ENCODE measurements around the gene TLE4. TPM values are rescaled to one million over a fixed set of nuclear protein-coding genes. Genes with fewer than 3 reads are reported as not detected.
A peak's percentile ranks its signal among the peaks of the same experiment; 100 is the strongest.

The TLE4 gene
- total RNA-seq, 2 donors from 2014 or later = 50.9 to 73.6 TPM

DNA sequence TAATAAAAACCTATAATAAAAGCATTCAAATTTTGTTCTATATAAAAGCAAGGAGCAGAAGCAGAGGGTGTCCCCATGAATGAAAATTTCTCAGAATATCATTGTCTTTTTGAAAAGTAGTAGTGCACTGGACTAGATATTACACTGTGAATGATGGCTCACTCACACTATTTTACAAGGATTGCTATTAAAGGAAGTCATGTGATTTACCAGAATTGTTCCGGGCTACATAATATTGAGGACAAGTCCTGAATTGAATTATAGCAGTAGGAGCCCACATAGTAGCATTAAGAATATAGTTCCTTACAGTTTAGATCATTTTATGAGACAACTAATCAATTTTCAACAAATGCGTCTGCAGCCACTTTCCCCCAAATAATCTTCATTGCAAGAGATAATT is 7.7 kb upstream of the TLE4 start:
- DNase-seq (ENCODE audit: low spot score) (no peak), ATAC-seq (no peak)
- Mint-ChIP-seq H3K27ac (no peak overlapping the region), H3K36me3 (no peaks in the 10 kb centered on the region), H3K9me3 (no peaks in the 10 kb centered on the region), H3K27me3 (peaks cover 0 to 9% of the 10 kb centered on the region in 2 donors), H3K4me1 (ENCODE audit: low read depth in 2 of 2) (no peaks in the 10 kb centered on the region), H3K4me3 (no peak overlapping the region)

- DNase-seq (ENCODE audit: low spot score) = no peak
- Mint-ChIP-seq H3K4me1 (ENCODE audit: low read depth in 2 of 2) (peaks cover 4 to 6% of the 10 kb centered on the region in 2 donors), H3K27ac (no peak overlapping the region), H3K9me3 (no peaks in the 10 kb centered on the region), H3K4me3 (no peak overlapping the region), H3K27me3 (peaks cover 0 to 9% of the 10 kb centered on the region in 2 donors), H3K36me3 (no peaks in the 10 kb centered on the region)
- peak; percentile 53 to 80 for ATAC-seq
These were observed 6.5 kb upstream of the TLE4 start for GRCh38 chr9:79565245-79565644.

GRCh38 chr9:79567671-79568098 is 4.1 kb upstream of the TLE4 start:
- no peak overlapping the region for H3K27ac Mint-ChIP-seq
- no peaks in the 10 kb centered on the region for H3K9me3 Mint-ChIP-seq
- H3K36me3 Mint-ChIP-seq = no peaks in the 10 kb centered on the region
- DNase-seq (ENCODE audit: low spot score) (no peak), ATAC-seq (no peak)
- H3K4me1 Mint-ChIP-seq (ENCODE audit: low read depth in 2 of 2) = peaks cover 7 to 9% of the 10 kb centered on the region in 2 donors
- peaks cover 0 to 7% of the 10 kb centered on the region in 2 donors for H3K27me3 Mint-ChIP-seq
- no peak overlapping the region for H3K4me3 Mint-ChIP-seq

- Mint-ChIP-seq H3K4me1 (ENCODE audit: low read depth in 2 of 2) (peaks cover 7 to 10% of the 10 kb centered on the region in 2 donors), H3K4me3 (no peak overlapping the region), H3K27me3 (peaks cover 0 to 4% of the 10 kb centered on the region in 2 donors), H3K9me3 (no peaks in the 10 kb centered on the region), H3K27ac (no peak overlapping the region), H3K36me3 (no peaks in the 10 kb centered on the region)
- DNase-seq (ENCODE audit: low spot score) = no peak
- no peak for ATAC-seq
These were observed 3.2 kb upstream of the TLE4 start for GRCh38 chr9:79568337-79569101.

DNA sequence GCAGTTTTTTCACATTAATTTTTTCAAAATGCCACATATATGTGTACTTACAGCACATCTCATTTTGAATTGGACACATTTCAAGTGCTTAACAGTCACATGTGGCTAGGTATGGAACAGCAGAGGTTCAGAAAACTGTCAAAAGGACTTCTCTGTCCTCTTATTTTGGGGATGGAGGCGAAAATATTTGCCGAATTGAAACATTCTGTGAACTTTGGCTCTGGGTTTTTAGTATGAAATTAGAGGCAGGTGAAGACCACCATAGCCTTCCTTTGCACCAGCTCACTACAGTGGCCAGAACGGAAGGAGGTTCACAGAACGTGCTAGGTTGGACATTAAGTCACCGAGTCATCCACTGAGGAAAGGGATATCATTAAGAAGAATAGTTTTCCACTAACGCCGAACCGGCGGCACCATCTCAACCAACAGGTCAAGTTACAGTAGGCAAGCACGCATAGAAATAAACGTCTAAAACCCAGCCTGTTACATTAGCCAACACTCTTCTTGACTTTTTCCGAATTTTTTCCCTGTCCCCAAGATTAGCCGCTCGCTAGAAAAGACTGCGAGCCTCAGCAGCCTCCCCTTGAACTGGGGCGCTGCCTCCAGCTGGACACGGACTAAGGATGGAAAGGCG is 1.8 kb upstream of the TLE4 start:
- peak overlapping the region; percentile 45 to 48 for H3K27ac Mint-ChIP-seq
- ATAC-seq (no peak), DNase-seq (ENCODE audit: low spot score) (no peak)
- H3K4me1 Mint-ChIP-seq (ENCODE audit: low read depth in 2 of 2) = peaks cover 21 to 24% of the 10 kb centered on the region in 2 donors
- H3K9me3 Mint-ChIP-seq = no peaks in the 10 kb centered on the region
- no peaks in the 10 kb centered on the region for H3K36me3 Mint-ChIP-seq
- H3K4me3 Mint-ChIP-seq = no peak overlapping the region
- H3K27me3 Mint-ChIP-seq = peaks cover 0 to 4% of the 10 kb centered on the region in 2 donors

DNA sequence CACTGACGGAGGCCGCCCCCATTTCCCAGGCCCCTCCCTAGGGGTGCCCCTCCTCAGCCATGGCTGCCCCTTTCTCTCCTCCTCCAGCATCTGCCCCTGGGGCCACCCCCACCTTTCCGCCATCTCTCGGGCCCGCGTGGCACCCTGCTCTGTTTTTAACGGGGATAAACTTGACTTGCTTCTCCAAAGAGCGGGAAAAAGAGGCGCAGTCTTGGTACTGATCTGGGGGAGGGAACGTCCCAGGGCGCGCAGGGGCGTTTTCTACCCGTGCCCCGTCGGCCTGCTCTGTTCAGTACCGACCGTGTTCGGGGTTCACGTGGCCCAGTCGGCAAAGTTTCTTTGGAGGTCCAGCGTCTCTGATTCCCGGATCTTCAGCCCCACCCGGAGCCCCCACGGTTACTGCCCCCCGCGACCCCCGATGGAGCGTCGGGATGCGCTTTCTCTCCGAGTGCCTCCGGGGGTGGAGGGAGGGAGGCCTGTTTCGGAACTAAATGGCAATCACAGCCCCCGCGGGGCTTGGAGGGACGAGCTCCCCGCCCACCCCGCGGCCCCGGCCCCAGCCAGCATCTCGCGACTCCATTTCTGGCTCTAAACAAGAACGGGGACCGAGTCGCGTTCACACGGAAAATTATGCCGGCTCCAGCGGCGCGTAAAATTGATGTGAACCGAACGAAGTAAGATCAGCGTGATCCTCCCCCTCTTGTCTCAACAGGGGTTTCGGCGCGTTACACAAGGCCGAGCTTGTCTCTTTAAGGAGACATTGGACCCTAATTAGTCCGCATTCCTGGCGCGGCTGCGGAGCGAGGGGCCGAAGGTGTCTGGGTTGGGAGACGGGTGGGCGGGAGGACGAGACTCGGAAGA is 1.1 kb upstream of the TLE4 start:
- H3K36me3 Mint-ChIP-seq = no peaks in the 10 kb centered on the region
- H3K27me3 Mint-ChIP-seq = peaks cover 0 to 4% of the 10 kb centered on the region in 2 donors
- ATAC-seq (no peak), DNase-seq (ENCODE audit: low spot score) (peak; percentile 65)
- H3K27ac Mint-ChIP-seq = peak overlapping the region; percentile 45 to 48
- H3K4me3 Mint-ChIP-seq = no peak overlapping the region
- H3K4me1 Mint-ChIP-seq (ENCODE audit: low read depth in 2 of 2) = peaks cover 24 to 29% of the 10 kb centered on the region in 2 donors
- H3K9me3 Mint-ChIP-seq = no peaks in the 10 kb centered on the region

DNA sequence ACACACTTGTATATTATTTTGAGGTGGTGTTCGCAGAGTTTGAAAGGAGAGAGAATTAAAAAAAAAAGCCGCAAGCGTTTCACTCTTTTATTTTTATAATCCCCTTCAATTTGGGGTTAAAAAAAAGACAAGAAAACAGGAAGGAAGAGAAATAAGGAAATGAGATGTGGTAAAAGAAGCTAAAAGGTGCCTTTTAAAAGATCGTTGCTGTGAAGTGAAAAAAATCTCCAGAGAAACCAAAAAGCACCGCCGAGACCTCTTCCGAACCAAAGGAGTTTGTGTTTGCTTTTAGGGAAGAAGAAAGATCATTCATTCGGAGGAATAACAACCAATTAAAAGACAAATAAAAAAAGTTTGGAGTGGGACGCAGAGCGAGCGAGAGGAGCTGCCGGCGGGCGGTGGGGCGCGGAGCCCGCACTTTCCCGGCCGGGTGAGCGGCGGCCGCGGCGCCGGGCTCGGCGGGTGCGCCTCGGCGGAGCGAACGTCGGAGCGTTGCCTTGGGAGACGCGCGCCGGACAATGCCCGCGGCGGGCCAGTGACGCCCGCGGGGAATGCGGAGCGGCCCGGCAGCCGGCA is 355 bp downstream of the TLE4 start:
- Mint-ChIP-seq H3K27me3 (no peaks in the 10 kb centered on the region), H3K36me3 (no peaks in the 10 kb centered on the region), H3K27ac (no peak overlapping the region), H3K9me3 (no peaks in the 10 kb centered on the region), H3K4me3 (no peak overlapping the region), H3K4me1 (ENCODE audit: low read depth in 2 of 2) (peaks cover 34 to 38% of the 10 kb centered on the region in 2 donors)
- ATAC-seq (peak in 1 of 2 donors; percentile 1), DNase-seq (ENCODE audit: low spot score) (no peak)

- Mint-ChIP-seq H3K36me3 (peaks cover 5% of the 10 kb centered on the region), H3K9me3 (no peaks in the 10 kb centered on the region), H3K4me1 (ENCODE audit: low read depth in 2 of 2) (peaks cover 39 to 43% of the 10 kb centered on the region in 2 donors), H3K27me3 (no peaks in the 10 kb centered on the region), H3K4me3 (no peak overlapping the region), H3K27ac (peak overlapping the region; percentile 77 to 97)
- ATAC-seq (peak; percentile 2), DNase-seq (ENCODE audit: low spot score) (peak; percentile 82)
These were observed 1.0 kb downstream of the TLE4 start for GRCh38 chr9:79572608-79573411.

DNA sequence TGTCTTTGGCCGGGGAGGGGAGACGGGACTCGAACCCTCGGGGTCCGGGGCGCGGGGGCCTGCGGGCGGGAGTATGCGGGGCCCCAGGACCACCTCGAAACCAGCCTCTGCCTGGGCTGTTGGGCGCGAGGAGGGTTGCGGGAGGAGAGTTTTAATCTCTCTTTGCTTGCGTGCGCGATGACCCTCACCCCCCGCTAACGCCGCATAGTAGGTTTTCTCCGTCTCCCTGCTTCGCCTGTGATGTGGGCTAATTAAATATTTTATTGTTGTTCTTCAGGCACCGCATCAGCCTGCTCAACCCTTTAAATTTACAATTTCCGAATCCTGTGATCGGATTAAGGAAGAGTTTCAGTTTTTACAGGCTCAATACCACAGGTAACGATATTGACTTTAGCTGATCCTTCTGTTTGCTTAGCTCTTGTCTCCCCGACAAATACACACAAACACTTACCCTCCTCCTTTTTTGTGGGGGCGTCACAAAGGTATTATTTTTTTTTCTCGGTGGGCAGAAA is 1.7 kb downstream of the TLE4 start:
- Mint-ChIP-seq H3K4me1 (ENCODE audit: low read depth in 2 of 2) (peaks cover 43 to 47% of the 10 kb centered on the region in 2 donors), H3K4me3 (no peak overlapping the region), H3K27me3 (no peaks in the 10 kb centered on the region), H3K9me3 (no peaks in the 10 kb centered on the region), H3K27ac (peak overlapping the region; percentile 77 to 97), H3K36me3 (peaks cover 8% of the 10 kb centered on the region)
- no peak for DNase-seq (ENCODE audit: low spot score)
- no peak for ATAC-seq

GRCh38 chr9:79574136-79574535 is 2.4 kb downstream of the TLE4 start:
- Mint-ChIP-seq H3K9me3 (no peaks in the 10 kb centered on the region), H3K27ac (peak overlapping the region; percentile 77 to 97), H3K4me1 (ENCODE audit: low read depth in 2 of 2) (peaks cover 48 to 52% of the 10 kb centered on the region in 2 donors), H3K4me3 (no peak overlapping the region), H3K36me3 (peaks cover 8% of the 10 kb centered on the region), H3K27me3 (no peaks in the 10 kb centered on the region)
- ATAC-seq (no peak), DNase-seq (ENCODE audit: low spot score) (no peak)

DNA sequence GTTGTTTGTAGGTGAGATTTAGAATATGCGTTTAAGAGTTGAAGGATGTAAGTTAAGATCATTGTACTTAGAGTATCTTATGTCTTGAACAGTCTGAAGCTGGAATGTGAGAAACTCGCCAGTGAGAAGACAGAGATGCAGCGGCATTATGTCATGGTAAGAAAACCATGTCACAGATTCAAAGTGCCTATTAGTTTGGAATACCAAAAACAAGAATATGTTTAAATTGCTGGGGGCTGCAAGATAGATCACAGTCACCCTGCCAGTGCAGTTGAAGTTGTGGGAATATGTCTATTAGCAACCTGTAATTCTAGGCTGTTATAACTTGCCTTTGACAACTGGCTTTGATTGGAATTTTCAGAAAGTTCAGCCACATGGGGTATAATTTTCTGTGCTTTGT is 3.0 kb downstream of the TLE4 start:
- H3K9me3 Mint-ChIP-seq = no peaks in the 10 kb centered on the region
- peaks cover 50 to 53% of the 10 kb centered on the region in 2 donors for H3K4me1 Mint-ChIP-seq (ENCODE audit: low read depth in 2 of 2)
- ATAC-seq (no peak), DNase-seq (ENCODE audit: low spot score) (no peak)
- no peak overlapping the region for H3K4me3 Mint-ChIP-seq
- H3K27ac Mint-ChIP-seq = peak overlapping the region; percentile 77 to 97
- peaks cover 8% of the 10 kb centered on the region for H3K36me3 Mint-ChIP-seq
- no peaks in the 10 kb centered on the region for H3K27me3 Mint-ChIP-seq

- H3K27me3 Mint-ChIP-seq = no peaks in the 10 kb centered on the region
- H3K4me3 Mint-ChIP-seq = peak overlapping the region; percentile 8
- DNase-seq (ENCODE audit: low spot score) = no peak
- no peak for ATAC-seq
- H3K4me1 Mint-ChIP-seq (ENCODE audit: low read depth in 2 of 2) = peaks cover 48 to 51% of the 10 kb centered on the region in 2 donors
- peaks cover 8% of the 10 kb centered on the region for H3K36me3 Mint-ChIP-seq
- no peaks in the 10 kb centered on the region for H3K9me3 Mint-ChIP-seq
- peak overlapping the region in 1 of 2 donors; percentile 2 for H3K27ac Mint-ChIP-seq
These were observed 3.8 kb downstream of the TLE4 start for GRCh38 chr9:79575547-79575946.
